Measurements from ENCODE around the gene CD22.

GRCh38 chr19:35363711-35364425, 34.9 kb downstream of the CD22 start:
- TF ChIP-seq POLR2A (IDR thresholded peaks at IDR 0.05; ENCODE audit: low read depth, low read length) (no peak), CTCF (IDR thresholded peaks at IDR 0.05; ENCODE audit: extremely low read depth in 1 of 2, insufficient read depth in 1 of 2, low read depth in 1 of 2, low read length in 2 of 2) (no peak), EZH2 (IDR thresholded peaks at IDR 0.05; ENCODE audit: borderline replicate concordance, low read depth, low read length, severe bottlenecking) (no peak)
